H54 (cell line): ENCODE measurements around the gene CHP2.

ENCODE experiments used
- DNase-seq: peaks from one replicate; pipeline ENCODE4 v3.0.0; 2011; ENCODE audit warnings: low spot score, mixed read lengths; ENCODE audit not compliant: insufficient read length
- FAIRE-seq: peaks from 3 replicates; lab custom pipeline; 2011; peaks lifted over from hg19 to GRCh38; lab: Jason Lieb, UNC
- POLR2A ChIP-seq: IDR thresholded peaks from 2 replicates; pipeline ENCODE4 v1.6.1; 2011; ENCODE audit warnings: low read depth, mild to moderate bottlenecking, low read length

The CHP2 gene

GRCh38 chr16:23765933-23766332 is 11.1 kb downstream of the CHP2 start:
- TF ChIP-seq POLR2A = no peak
- no peak for FAIRE-seq
- DNase-seq = no peak

DNA sequence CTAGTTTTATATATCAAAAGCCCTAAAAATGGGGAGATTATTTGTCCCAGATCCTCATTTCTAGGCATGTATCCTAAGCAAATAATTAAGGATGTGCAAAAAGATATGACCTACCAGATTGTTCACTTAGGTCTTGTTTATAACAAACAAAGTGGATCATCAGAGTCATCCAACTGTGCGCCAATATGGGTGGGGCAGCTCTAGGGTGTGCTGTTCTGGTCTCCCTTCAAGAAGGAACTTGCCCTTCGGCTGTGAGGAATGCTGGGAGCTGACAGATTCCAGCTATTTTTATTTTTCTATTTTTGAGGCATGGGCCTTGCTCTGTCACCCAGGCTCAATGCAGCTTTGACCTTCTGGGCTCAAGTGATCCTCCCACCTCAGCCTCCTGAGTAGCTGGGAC is 13.8 kb downstream of the CHP2 start:
- no peak for FAIRE-seq
- no peak for TF ChIP-seq POLR2A
- no peak for DNase-seq

- no peak for FAIRE-seq
- TF ChIP-seq POLR2A = no peak
- no peak for DNase-seq
Observed at GRCh38 chr16:23771027-23771426, 16.2 kb downstream of the CHP2 start.

- DNase-seq = no peak
- no peak for TF ChIP-seq POLR2A
- FAIRE-seq = no peak
Observed at GRCh38 chr16:23771642-23772041, 16.8 kb downstream of the CHP2 start.

DNA sequence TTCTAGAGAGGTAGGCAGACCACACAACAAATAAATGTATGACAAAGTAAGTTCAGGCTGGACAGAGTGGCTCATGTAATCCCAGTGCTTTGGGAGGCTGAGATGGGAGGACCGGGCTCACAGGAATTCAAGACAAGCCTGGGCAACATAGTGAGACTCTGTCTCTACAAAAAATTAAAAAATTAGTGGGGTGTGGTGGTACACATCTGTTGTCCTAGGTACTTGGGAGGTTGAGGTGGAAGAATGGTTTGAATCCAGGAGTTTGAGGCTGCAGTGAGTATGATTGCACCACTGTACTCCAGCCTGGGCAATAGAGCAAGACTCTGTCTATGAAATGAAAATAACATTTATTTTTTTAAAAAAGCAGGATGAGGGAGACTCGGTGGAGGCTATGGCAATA is 18.5 kb downstream of the CHP2 start:
- TF ChIP-seq POLR2A = no peak
- FAIRE-seq = no peak
- no peak for DNase-seq

GRCh38 chr16:23781176-23781575 is 26.4 kb downstream of the CHP2 start:
- TF ChIP-seq POLR2A = no peak
- FAIRE-seq = no peak
- DNase-seq = no peak

DNA sequence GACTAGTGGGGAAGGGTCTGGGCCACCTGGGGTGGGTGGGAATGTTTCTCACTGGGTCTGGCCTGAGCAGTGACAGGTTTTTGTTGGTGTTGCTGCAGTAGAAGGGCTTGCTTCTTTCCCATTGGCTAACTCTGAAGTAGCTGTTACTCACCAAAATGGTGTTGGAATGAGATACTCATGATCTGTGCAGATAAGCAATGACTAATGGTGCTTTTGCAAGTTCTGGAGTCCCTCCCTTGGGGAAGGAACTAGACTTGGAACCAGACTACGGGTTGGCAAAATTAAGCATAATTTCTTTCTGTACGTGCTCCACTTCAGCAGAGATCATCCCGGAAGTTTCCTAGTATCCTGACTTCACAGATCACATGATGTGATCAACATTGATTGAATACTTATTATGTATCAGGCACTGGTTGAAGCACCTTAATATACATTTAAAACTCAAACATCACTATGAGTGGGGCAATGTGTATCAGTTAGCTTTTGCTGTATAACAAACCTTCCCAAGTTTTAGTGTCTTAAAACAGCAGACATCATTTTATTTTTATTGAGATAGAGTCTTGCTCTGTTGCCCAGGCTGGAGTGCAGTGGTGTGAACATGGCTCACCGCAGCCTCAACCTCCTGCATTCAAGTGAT is 30.1 kb downstream of the CHP2 start:
- no peak for DNase-seq
- no peak for FAIRE-seq

GRCh38 chr16:23785842-23786241 is 31.0 kb downstream of the CHP2 start:
- FAIRE-seq (no peak), DNase-seq (no peak)
- no peak for TF ChIP-seq POLR2A

More for the DNA sequence above, 30.1 kb downstream of the CHP2 start:
- TF ChIP-seq POLR2A = no peak

- FAIRE-seq (no peak), DNase-seq (no peak)
- no peak for TF ChIP-seq POLR2A
Observed at GRCh38 chr16:23786964-23787561, 32.2 kb downstream of the CHP2 start.

DNA sequence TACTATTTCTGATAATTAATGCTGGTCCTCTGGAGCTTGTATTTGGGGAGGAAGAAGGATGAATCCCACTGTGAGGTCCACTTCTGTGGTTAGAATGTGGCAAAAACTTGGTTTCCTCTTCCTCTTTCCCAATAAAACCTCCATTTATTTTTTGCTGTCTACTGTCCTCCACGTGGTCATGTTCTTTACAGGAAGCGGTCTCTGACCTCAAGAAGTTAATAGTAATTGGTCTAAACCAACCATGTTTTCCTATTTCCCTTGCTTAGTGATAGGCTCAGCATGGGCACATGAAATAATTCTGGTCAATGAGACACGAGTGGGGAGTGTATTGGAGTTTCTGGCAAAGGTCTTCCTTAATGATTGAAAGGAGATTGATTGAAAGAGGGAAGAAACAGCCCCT is 33.9 kb downstream of the CHP2 start:
- TF ChIP-seq POLR2A = no peak
- DNase-seq (no peak), FAIRE-seq (no peak)

GRCh38 chr16:23795378-23795777 is 40.6 kb downstream of the CHP2 start:
- DNase-seq = no peak
- no peak for FAIRE-seq
- TF ChIP-seq POLR2A = no peak

DNA sequence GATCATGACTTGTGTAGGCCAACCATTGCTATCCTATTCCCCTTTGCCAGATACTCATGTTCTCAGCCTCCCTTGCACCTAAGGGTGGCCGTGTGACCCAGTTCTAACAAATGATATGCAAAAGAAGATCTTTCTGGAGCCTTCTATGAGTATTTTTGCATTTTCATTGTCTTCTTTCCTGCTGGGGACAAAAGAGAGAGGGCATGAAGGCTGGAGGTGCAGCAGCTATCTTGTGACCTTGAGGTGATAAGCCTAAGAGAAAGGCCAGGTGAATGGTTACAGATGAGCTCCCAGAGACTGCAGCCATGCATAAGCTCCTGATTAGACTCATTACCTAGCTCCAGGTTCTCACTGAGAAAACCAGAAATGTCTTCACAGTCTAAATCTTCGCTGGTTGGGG is 42.1 kb downstream of the CHP2 start:
- DNase-seq (no peak), FAIRE-seq (no peak)
- no peak for TF ChIP-seq POLR2A

DNA sequence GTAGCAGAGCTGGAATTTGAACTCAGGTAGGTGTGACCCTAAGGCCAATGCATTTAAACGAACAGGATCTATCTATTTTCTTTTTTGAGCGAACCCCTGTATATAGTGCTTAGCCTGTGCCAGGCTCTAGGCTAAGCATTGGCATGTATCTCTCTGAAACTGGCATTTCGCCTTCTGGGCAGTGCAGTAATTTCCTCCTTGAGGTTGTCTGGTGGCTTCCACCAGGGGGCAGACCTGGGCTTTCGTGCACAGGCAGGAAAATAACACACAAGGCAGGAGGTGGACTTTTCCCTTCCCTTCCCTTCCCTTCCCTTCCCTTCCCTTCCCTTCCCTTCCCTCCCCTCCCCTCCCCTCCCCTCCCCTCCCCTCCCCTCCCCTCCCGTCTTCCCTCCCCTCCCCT is 46.6 kb downstream of the CHP2 start:
- peak; percentile 65 for FAIRE-seq
- DNase-seq = peak; percentile 58
- no peak for TF ChIP-seq POLR2A

DNA sequence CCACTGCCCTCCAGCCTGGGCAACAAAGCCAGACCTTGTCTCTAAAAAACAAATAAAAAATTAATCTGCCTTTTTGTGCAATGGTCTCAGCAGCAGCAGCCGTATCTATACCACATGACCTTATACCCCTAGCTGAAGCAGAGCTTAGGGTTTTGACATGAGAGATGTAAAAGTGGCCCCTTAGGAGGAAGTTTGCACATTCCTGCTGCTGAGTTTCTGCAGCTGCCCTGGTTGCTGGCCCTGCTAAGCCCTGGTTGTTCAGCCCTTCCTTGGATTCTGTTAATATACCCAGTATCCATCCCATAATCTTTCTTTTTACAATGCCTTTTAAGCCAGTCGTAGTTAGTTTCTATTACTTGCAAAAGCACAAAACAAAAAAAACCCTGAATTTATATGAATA is 48.0 kb downstream of the CHP2 start:
- TF ChIP-seq POLR2A = no peak
- FAIRE-seq (no peak), DNase-seq (no peak)

DNA sequence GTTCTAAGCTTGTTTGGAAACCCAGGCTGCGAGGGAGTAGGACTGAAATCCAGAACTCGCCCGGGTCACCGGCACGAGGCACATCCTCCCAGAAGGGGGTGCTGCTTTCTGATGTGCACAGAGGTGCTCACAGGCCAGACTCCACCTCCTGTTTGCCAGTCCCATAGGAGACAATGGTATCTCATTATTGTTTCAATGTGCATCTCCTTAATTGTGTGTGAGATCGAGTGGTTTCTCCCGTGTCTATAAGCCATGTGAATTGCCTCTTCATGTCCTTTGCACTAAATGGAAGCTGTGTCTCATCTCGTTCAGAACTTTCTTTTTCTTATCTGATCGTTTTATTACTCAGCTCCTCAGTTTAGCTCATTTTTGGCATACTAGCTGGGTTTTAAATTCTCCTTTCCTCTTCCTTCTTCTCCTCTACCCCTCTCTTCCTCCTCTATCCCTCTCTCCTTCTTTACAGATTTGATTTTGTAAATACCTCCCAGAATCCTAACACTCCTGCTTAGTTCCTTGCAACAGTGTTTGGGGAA is 48.8 kb downstream of the CHP2 start:
- TF ChIP-seq POLR2A = no peak

More for the DNA sequence above, 48.8 kb downstream of the CHP2 start:
- FAIRE-seq (peak; percentile 82), DNase-seq (peak; percentile 45)
